Stimulated activated CD4-positive, alpha-beta T cell treated with anti-CD3 and anti-CD28 coated beads, Interleukin-4, amount 100 ng/mL, for 24 hours (primary cell): ENCODE data around the gene POLR1A.
A peak's percentile ranks its signal among the peaks of the same experiment; 100 is the strongest.

Experiments used
- DNase-seq: peaks from one replicate; pipeline ENCODE4 v3.0.0-alpha.2; 2020

Gene POLR1A

GRCh38 chr2:86105252-86105968 lies at the start of gene POLR1A:
Gene POLR1A (minus strand): TSS chr2:86105886. CDS start chr2:86105776, 110 bp downstream.
- peak; percentile 87 for DNase-seq

- DNase-seq = no peak
Observed at GRCh38 chr2:86150502-86150901, 44.8 kb upstream of the POLR1A start.

GRCh38 chr2:86147793-86148192 lies 42.1 kb upstream of the POLR1A start:
- DNase-seq = no peak

- no peak for DNase-seq
Observed at GRCh38 chr2:86143926-86144685, 38.4 kb upstream of the POLR1A start.

- DNase-seq = no peak
Observed at GRCh38 chr2:86143307-86143706, 37.6 kb upstream of the POLR1A start.

- DNase-seq = no peak
Observed at GRCh38 chr2:86142436-86143257, 37.0 kb upstream of the POLR1A start.

GRCh38 chr2:86140969-86141392 lies 35.3 kb upstream of the POLR1A start:
- DNase-seq = no peak

- DNase-seq = no peak
Observed at GRCh38 chr2:86139981-86140380, 34.3 kb upstream of the POLR1A start.

- DNase-seq = peak; percentile 8
Observed at GRCh38 chr2:86138736-86139625, 33.3 kb upstream of the POLR1A start.

- no peak for DNase-seq
Observed at GRCh38 chr2:86136141-86136540, 30.5 kb upstream of the POLR1A start.

GRCh38 chr2:86135653-86136052 lies 30.0 kb upstream of the POLR1A start:
- DNase-seq = no peak

GRCh38 chr2:86134709-86135108 lies 29.0 kb upstream of the POLR1A start:
- DNase-seq = no peak

- no peak for DNase-seq
Observed at GRCh38 chr2:86124683-86125082, 19.0 kb upstream of the POLR1A start.

- no peak for DNase-seq
Observed at GRCh38 chr2:86123328-86123925, 17.7 kb upstream of the POLR1A start.

GRCh38 chr2:86118130-86118529 lies 12.4 kb upstream of the POLR1A start:
- DNase-seq = no peak

GRCh38 chr2:86107031-86107430 lies 1.3 kb upstream of the POLR1A start:
- DNase-seq = no peak

GRCh38 chr2:86105969-86106945 lies 571 bp upstream of the POLR1A start, which contains the start of gene PTCD3:
Gene PTCD3 (plus strand): TSS chr2:86106235. CDS start chr2:86106248, 13 bp downstream.
- DNase-seq = peak; percentile 97

GRCh38 chr2:86102157-86102556 lies 3.5 kb downstream of the POLR1A start:
- DNase-seq = no peak

GRCh38 chr2:86097913-86098312 lies 7.8 kb downstream of the POLR1A start:
- DNase-seq = no peak

GRCh38 chr2:86097114-86097896 lies 8.4 kb downstream of the POLR1A start:
- no peak for DNase-seq
